ENCODE results near the gene NAT10.

- TF ChIP-seq GABPA (IDR thresholded peaks at IDR 0.05; ENCODE audit: low read depth) (no peak), YY1 (IDR thresholded peaks at IDR 0.05; ENCODE audit: low read depth) (no peak), FOXM1 (IDR thresholded peaks at IDR 0.05; ENCODE audit: low read depth) (no peak), GATA2 (CRISPR knock-in tag; IDR thresholded peaks at IDR 0.05) (no peak), ZBTB33 (IDR thresholded peaks at IDR 0.05; ENCODE audit: borderline replicate concordance, low read depth) (no peak)
- TF ChIP-seq, protein P1, sequence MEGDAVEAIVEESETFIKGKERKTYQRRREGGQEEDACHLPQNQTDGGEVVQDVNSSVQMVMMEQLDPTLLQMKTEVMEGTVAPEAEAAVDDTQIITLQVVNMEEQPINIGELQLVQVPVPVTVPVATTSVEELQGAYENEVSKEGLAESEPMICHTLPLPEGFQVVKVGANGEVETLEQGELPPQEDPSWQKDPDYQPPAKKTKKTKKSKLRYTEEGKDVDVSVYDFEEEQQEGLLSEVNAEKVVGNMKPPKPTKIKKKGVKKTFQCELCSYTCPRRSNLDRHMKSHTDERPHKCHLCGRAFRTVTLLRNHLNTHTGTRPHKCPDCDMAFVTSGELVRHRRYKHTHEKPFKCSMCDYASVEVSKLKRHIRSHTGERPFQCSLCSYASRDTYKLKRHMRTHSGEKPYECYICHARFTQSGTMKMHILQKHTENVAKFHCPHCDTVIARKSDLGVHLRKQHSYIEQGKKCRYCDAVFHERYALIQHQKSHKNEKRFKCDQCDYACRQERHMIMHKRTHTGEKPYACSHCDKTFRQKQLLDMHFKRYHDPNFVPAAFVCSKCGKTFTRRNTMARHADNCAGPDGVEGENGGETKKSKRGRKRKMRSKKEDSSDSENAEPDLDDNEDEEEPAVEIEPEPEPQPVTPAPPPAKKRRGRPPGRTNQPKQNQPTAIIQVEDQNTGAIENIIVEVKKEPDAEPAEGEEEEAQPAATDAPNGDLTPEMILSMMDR (IDR thresholded peaks at IDR 0.05) = no peak
- TF ChIP-seq, protein P2, sequence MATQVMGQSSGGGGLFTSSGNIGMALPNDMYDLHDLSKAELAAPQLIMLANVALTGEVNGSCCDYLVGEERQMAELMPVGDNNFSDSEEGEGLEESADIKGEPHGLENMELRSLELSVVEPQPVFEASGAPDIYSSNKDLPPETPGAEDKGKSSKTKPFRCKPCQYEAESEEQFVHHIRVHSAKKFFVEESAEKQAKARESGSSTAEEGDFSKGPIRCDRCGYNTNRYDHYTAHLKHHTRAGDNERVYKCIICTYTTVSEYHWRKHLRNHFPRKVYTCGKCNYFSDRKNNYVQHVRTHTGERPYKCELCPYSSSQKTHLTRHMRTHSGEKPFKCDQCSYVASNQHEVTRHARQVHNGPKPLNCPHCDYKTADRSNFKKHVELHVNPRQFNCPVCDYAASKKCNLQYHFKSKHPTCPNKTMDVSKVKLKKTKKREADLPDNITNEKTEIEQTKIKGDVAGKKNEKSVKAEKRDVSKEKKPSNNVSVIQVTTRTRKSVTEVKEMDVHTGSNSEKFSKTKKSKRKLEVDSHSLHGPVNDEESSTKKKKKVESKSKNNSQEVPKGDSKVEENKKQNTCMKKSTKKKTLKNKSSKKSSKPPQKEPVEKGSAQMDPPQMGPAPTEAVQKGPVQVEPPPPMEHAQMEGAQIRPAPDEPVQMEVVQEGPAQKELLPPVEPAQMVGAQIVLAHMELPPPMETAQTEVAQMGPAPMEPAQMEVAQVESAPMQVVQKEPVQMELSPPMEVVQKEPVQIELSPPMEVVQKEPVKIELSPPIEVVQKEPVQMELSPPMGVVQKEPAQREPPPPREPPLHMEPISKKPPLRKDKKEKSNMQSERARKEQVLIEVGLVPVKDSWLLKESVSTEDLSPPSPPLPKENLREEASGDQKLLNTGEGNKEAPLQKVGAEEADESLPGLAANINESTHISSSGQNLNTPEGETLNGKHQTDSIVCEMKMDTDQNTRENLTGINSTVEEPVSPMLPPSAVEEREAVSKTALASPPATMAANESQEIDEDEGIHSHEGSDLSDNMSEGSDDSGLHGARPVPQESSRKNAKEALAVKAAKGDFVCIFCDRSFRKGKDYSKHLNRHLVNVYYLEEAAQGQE (IDR thresholded peaks at IDR 0.05; ENCODE audit: low read depth, low read length) = no peak
Measured at GRCh38 chr11:34185926-34186841, 80.8 kb downstream of the NAT10 start.

Measured in SK-N-SH (cell line).